ENCODE data around the gene CORO2A.

DNA sequence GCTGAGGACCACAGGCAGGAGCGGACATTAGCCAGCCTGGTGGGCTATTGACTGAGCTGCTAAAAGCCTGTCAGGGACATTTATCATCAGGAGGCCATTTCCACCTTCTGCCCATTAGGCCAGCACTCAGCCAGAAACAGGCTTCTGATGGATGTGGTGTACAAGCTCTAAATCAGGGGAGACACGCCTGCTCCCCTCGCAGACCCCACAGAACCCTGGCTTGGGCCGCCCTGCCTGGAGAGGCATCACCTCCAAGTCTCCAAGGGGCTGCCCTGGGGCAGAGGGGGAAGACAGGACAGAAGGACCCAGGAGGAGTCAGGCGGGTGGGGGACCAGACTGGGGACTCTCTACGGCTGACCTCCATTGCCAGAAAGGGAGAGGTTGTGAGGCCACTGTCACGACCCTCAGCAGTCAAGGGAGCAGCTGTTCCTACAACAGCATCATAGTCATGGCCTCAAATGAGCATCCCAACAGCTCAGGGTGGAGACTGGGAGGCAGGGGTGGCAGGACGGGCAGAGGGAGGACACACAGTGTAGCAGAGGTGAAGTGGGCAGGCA is 49.4 kb downstream of the CORO2A start:
- TF ChIP-seq, protein P1, sequence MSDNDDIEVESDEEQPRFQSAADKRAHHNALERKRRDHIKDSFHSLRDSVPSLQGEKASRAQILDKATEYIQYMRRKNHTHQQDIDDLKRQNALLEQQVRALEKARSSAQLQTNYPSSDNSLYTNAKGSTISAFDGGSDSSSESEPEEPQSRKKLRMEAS (IDR thresholded peaks at IDR 0.05), result no peak
- TF ChIP-seq RAD21 (IDR thresholded peaks at IDR 0.05; ENCODE audit: low read depth) (no peak), EP300 (IDR thresholded peaks at IDR 0.05; ENCODE audit: borderline replicate concordance) (no peak), FOXM1 (IDR thresholded peaks at IDR 0.05; ENCODE audit: borderline replicate concordance, low read depth) (no peak), CEBPB (IDR thresholded peaks at IDR 0.05) (no peak)

All from Ishikawa (cell line).